ENCODE results near the gene ANTXRL. TPM values are rescaled to one million over a fixed set of nuclear protein-coding genes. Genes with fewer than 3 reads are reported as not detected.
A peak's percentile ranks its signal among the peaks of the same experiment; 100 is the strongest.

The ANTXRL gene
- total RNA-seq, 2 experiments from 2014 or later: not detected

GRCh38 chr10:46306516-46307184 is 19.9 kb downstream of the ANTXRL start:
- H3K36me3 ChIP-seq (ENCODE audit: insufficient read depth, low read length): no peaks in the 10 kb centered on the region
- no peaks in the 10 kb centered on the region for H3K4me1 ChIP-seq (ENCODE audit: insufficient read depth, low read length)
- POLR2A ChIA-PET: no interaction called here
- Mint-ChIP-seq H3K36me3 (ENCODE audit: low read depth) (no peaks in the 10 kb centered on the region), H3K27me3 (no peaks in the 10 kb centered on the region), H3K9me3 (no peaks in the 10 kb centered on the region), H3K4me3 (no peak overlapping the region), H3K27ac (no peak overlapping the region), H3K4me1 (ENCODE audit: low read depth) (no peaks in the 10 kb centered on the region)
- H3K27me3 ChIP-seq (ENCODE audit: control insufficient read depth in 1 of 2, insufficient read depth in 2 of 2, low read length in 2 of 2): no peaks in the 10 kb centered on the region
- no peak for DNase-seq
- no peak overlapping the region for H3K4me3 ChIP-seq (ENCODE audit: low read length)
- no peaks in the 10 kb centered on the region for H3K9me3 ChIP-seq (ENCODE audit: control insufficient read depth in 1 of 2, insufficient read depth in 1 of 2, low read length in 2 of 2)
- CTCF ChIA-PET: no interaction called here
- TF ChIP-seq CTCF (IDR thresholded peaks at IDR 0.05): no peak
- no peak overlapping the region for H3K27ac ChIP-seq (ENCODE audit: low read depth in 1 of 2, low read length in 2 of 2)
- ATAC-seq (ENCODE audit: poor library complexity): no peak
- intact Hi-C loops (cut with DNase I, micrococcal nuclease): loop anchor here in 1 of 2 experiments (5.0 kb wide), 1 partner anchor 64 kb away; no protein-coding TSS in a partner anchor

- intact Hi-C loops (cut with DNase I, micrococcal nuclease): loop anchor here in 1 of 2 experiments (5.0 kb wide), 1 partner anchor 65 kb away; no protein-coding TSS in a partner anchor
Observed at GRCh38 chr10:46307281-46308112, 20.7 kb downstream of the ANTXRL start.

DNA sequence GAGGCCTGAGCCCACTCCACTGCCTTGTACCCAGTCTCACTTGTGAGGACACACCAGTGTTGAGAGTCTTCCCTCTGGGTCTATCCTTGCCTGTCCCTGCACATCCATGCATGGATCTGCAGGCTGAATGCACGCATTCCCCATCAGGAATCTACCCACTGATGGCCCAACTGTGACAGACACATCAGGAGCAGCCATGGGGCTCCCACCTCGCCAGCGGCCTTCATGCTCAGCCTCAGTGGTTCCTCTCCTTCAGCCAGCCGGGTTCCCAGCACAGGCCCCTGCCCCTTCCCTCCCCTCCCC is 21.3 kb downstream of the ANTXRL start:
- DNase-seq: no peak
- no peak for TF ChIP-seq CTCF (IDR thresholded peaks at IDR 0.05)
- Mint-ChIP-seq H3K36me3 (ENCODE audit: low read depth) (no peaks in the 10 kb centered on the region), H3K27me3 (no peaks in the 10 kb centered on the region), H3K4me3 (no peak overlapping the region), H3K9me3 (no peaks in the 10 kb centered on the region), H3K4me1 (ENCODE audit: low read depth) (no peaks in the 10 kb centered on the region), H3K27ac (no peak overlapping the region)
- intact Hi-C loops (cut with DNase I, micrococcal nuclease): loop anchor here in 1 of 2 experiments (5.0 kb wide), 1 partner anchor 66 kb away; no protein-coding TSS in a partner anchor
- Histone ChIP-seq H3K4me1 (ENCODE audit: insufficient read depth, low read length) (no peaks in the 10 kb centered on the region), H3K4me3 (ENCODE audit: low read length) (no peak overlapping the region), H3K27ac (ENCODE audit: low read depth in 1 of 2, low read length in 2 of 2) (no peak overlapping the region), H3K9me3 (ENCODE audit: control insufficient read depth in 1 of 2, insufficient read depth in 1 of 2, low read length in 2 of 2) (no peaks in the 10 kb centered on the region), H3K36me3 (ENCODE audit: insufficient read depth, low read length) (no peaks in the 10 kb centered on the region), H3K27me3 (ENCODE audit: control insufficient read depth in 1 of 2, insufficient read depth in 2 of 2, low read length in 2 of 2) (no peaks in the 10 kb centered on the region)
- POLR2A ChIA-PET: no interaction called here
- CTCF ChIA-PET: no interaction called here
- ATAC-seq (ENCODE audit: poor library complexity): no peak

More at GRCh38 chr10:46307281-46308112, 20.7 kb downstream of the ANTXRL start:
- H3K9me3 Mint-ChIP-seq: no peaks in the 10 kb centered on the region
- H3K27me3 Mint-ChIP-seq: no peaks in the 10 kb centered on the region
- TF ChIP-seq CTCF (IDR thresholded peaks at IDR 0.05): no peak
- Histone ChIP-seq H3K4me3 (ENCODE audit: low read length) (no peak overlapping the region), H3K4me1 (ENCODE audit: insufficient read depth, low read length) (no peaks in the 10 kb centered on the region), H3K36me3 (ENCODE audit: insufficient read depth, low read length) (no peaks in the 10 kb centered on the region), H3K27me3 (ENCODE audit: control insufficient read depth in 1 of 2, insufficient read depth in 2 of 2, low read length in 2 of 2) (no peaks in the 10 kb centered on the region), H3K9me3 (ENCODE audit: control insufficient read depth in 1 of 2, insufficient read depth in 1 of 2, low read length in 2 of 2) (no peaks in the 10 kb centered on the region), H3K27ac (ENCODE audit: low read depth in 1 of 2, low read length in 2 of 2) (no peak overlapping the region)
- ATAC-seq (ENCODE audit: poor library complexity): no peak
- no peaks in the 10 kb centered on the region for H3K4me1 Mint-ChIP-seq (ENCODE audit: low read depth)
- ChIA-PET CTCF (no interaction called here), POLR2A (no interaction called here)
- H3K4me3 Mint-ChIP-seq: no peak overlapping the region
- peak in 1 of 14 experiments; percentile 28 for DNase-seq
- H3K27ac Mint-ChIP-seq: no peak overlapping the region
- H3K36me3 Mint-ChIP-seq (ENCODE audit: low read depth): no peaks in the 10 kb centered on the region

Data from CD4-positive, alpha-beta T cell (primary cell).